Activated CD8-positive, alpha-beta T cell treated with anti-CD3 and anti-CD28 coated beads, Interleukin-2, amount 10 ng/mL, durations not matched to agents 7 days and 5 days (primary cell): ENCODE measurements around the gene TMEM53. TPM values are rescaled to one million over a fixed set of nuclear protein-coding genes. Genes with fewer than 3 reads are reported as not detected.

Experiments
- ATAC-seq: fragments of 150-1000 bp; cut with Tn5 transposase; one replicate; pipeline ENCODE4 v1.10.0; 2021; ENCODE audit warnings: moderate library complexity
- CTCF ChIA-PET: fragments of 350-600 bp; sonication (Branson Sonifier 250); formaldehyde crosslinking; loops from one replicate; lab custom pipeline; 2021; ENCODE audit warnings: antibody characterized with exemption; lab: Charles Lee
- POLR2A ChIA-PET: fragments of 350-600 bp; sonication (Branson Sonifier 250); formaldehyde crosslinking; loops from one replicate; lab custom pipeline; 2021; ENCODE audit warnings: antibody characterized with exemption; lab: Charles Lee
- DNase-seq: peaks from one replicate; pipeline ENCODE4 v3.0.0-alpha.2; 2020
- H3K27ac Mint-ChIP-seq: one replicate; pipeline ENCODE4 v1.8.0; 2021; ENCODE audit warnings: mild to moderate bottlenecking, mixed read lengths
- H3K27me3 Mint-ChIP-seq: one replicate; pipeline ENCODE4 v1.8.0; 2021; ENCODE audit warnings: low read depth, mixed read lengths
- H3K36me3 Mint-ChIP-seq: one replicate; pipeline ENCODE4 v1.8.0; 2021; ENCODE audit warnings: low read depth, mixed read lengths
- H3K4me1 Mint-ChIP-seq: one replicate; pipeline ENCODE4 v1.8.0; 2021; ENCODE audit warnings: low read depth, mixed read lengths
- H3K4me3 Mint-ChIP-seq: one replicate; pipeline ENCODE4 v1.8.0; 2021; ENCODE audit warnings: mild to moderate bottlenecking, mixed read lengths
- H3K9me3 Mint-ChIP-seq: one replicate; pipeline ENCODE4 v1.8.0; 2022; ENCODE audit warnings: mixed read lengths; ENCODE audit not compliant: insufficient read depth
- total RNA-seq, 2 experiments: library from RNA; stranded (reverse); gene quantifications; one replicate each; pipeline ENCODE4 v1.2.3, GENCODE V29; 2021

Gene TMEM53
- total RNA-seq, 2 experiments from 2014 or later: 4.0 to 4.6 TPM

DNA sequence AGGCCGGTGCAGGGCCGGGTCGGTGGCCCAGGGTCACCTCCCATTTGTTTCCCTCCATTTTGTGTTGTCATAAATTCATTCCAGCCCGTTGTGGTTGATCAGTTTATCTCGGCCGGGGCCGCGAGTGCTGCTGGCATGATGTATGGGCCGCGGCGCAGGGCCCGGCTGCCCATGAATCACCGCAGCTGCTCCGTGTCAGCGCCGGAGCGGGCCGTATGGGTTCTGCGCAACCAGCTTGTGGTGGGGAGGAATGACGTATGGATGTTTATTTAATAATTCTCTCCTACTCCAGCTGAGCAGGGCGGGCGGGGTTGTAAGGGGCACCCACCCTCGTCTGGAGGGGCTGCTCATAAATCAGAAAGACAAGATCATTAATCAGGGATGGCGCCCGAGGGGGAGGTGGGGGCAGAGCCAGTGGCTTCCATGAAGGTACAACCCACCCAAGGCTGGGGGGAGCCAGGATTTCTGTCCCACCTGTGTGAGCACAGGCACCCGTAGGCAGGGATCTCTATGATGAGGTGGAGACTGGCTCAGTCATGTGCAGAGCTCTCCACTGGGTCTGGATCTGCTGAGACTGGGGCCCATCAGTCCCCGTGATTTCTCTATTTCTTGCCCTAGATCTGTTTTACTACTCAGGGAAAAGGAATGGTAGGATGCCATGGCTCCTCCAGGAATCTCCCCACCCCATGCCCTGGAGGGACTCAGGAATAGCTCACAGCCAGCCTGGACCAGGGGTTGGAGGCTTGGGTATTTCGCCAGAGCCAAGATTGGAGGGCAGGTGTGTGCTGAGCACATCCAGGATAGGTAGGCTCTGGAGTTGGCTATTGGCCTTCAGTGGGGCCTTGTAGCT is 27.8 kb downstream of the TMEM53 start:
- ChIA-PET CTCF (interaction anchor here (0.8 to 1.6 kb wide), 4 partner anchors 13 to 99 kb away, joined by 3 to 7 read pairs (median 3); no protein-coding TSS in a partner anchor), POLR2A (interaction anchor here (1.0 to 2.4 kb wide), 3 partner anchors 10 to 18 kb away, joined by 4 to 15 read pairs (median 7); no protein-coding TSS in a partner anchor)

DNA sequence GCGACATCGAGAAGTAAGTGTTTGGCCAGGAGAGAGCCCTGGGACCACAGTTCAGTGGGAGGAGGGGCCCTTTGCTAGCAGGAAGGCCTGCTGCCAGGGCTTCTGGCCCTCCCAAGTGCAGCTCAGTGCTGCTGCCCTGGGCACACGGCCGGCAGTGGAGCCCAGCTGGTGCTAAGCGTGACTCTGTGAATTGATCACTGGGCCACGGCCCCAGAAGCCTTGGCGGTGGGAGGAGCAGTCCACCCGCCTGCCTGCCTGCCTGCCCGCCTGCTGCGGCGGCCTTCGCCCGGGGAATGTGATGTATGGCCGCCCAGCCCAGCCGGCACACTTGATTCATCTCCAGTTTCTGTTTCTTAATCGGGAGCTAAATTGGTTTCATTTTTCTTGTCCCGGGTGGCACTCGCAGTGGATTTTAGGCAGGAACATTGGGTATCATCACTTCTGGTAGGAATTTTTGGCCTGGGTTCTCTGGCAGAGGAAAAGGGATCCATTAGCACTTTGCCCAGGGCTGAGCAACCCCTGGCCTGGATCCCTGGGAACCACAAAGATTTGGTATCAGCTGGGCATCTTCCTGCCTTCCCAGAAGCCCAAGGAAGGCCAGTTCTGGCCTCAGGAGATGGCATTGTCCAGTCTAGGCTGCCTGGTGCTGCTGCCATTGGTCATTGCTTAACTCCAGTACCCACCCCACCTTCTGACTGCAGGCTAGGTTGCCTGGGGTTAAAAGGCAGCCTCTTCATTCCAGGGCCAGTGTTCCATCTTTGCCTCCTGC is 28.6 kb downstream of the TMEM53 start:
- no peak for ATAC-seq
- no peak for DNase-seq
- POLR2A ChIA-PET: no interaction called here
- Mint-ChIP-seq H3K4me1 (no peaks in the 10 kb centered on the region), H3K9me3 (no peaks in the 10 kb centered on the region), H3K27ac (no peak overlapping the region), H3K27me3 (no peaks in the 10 kb centered on the region), H3K36me3 (peaks cover 54% of the 10 kb centered on the region), H3K4me3 (no peak overlapping the region)
- CTCF ChIA-PET: interaction anchor here (1.6 kb wide), 1 partner anchor 12 kb away, joined by 3 read pairs; no protein-coding TSS in a partner anchor

More for the DNA sequence above, 27.8 kb downstream of the TMEM53 start:
- ATAC-seq: no peak
- Mint-ChIP-seq H3K27ac (no peak overlapping the region), H3K4me1 (no peaks in the 10 kb centered on the region), H3K9me3 (no peaks in the 10 kb centered on the region), H3K36me3 (peaks cover 48% of the 10 kb centered on the region), H3K27me3 (no peaks in the 10 kb centered on the region), H3K4me3 (no peak overlapping the region)
- DNase-seq: no peak

DNA sequence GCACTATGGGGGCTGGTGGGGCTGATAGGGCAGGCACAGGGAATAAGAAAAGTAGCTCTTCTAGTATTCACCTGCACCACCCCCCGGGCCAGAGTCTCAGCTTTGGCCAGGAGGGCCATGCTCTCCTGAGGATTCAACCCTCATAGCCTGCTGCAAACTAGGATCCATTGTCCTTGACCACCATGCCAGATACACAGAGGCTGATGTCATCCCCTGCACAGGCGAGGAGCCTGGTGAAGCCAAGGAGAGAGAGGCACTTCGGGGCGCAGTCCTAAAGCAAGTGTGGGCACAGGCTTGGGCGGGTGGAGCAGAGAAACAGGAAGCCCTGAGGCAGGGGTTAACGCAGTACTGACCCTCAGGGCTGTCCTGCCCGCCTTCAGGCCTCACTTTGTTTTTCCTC is 29.5 kb downstream of the TMEM53 start:
- ATAC-seq: no peak
- Mint-ChIP-seq H3K4me3 (no peak overlapping the region), H3K4me1 (no peaks in the 10 kb centered on the region), H3K36me3 (peaks cover 50% of the 10 kb centered on the region), H3K27ac (no peak overlapping the region), H3K9me3 (no peaks in the 10 kb centered on the region), H3K27me3 (no peaks in the 10 kb centered on the region)
- DNase-seq: no peak
- ChIA-PET POLR2A (interaction anchor here (1.0 kb wide), 1 partner anchor 13 kb away, joined by 5 read pairs; no protein-coding TSS in a partner anchor), CTCF (interaction anchor here (1.6 kb wide), 1 partner anchor 11 kb away, joined by 3 read pairs; no protein-coding TSS in a partner anchor)

DNA sequence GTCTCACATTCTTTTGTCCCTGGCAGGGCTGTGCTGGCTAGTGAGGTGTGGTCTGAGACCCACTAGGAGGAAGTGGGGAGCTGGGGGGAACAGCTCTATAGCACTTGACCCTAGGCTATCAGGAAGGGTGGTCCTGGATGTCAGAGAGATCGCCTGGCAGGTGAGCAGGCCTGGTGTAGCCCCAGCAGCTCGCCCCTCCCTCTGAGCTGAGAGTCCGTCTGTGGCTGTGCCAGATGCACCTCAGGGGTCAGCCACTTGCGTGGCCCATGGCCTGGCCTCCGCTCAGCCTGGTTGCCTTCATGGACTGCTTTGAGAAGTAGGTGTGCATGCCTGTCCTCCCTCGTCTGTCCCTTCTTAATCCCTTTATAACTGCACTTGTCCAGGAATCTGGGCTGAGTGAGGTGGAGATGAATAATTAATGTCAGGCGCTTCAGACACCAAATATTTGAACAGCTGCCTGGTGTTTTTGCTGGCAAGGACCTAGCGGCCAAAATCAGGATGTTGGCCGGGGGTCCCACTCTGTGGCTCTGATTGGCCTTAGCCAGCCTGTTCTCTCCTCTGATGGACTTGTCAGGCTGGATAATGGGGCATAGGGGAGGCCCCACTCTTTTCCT is 30.5 kb downstream of the TMEM53 start:
- Mint-ChIP-seq H3K27ac (peak overlapping the region; percentile 13), H3K4me1 (no peaks in the 10 kb centered on the region), H3K4me3 (no peak overlapping the region), H3K9me3 (no peaks in the 10 kb centered on the region), H3K36me3 (peaks cover 48% of the 10 kb centered on the region), H3K27me3 (no peaks in the 10 kb centered on the region)
- POLR2A ChIA-PET: interaction anchor here (4.4 kb wide), 1 partner anchor 12 kb away, joined by 31 read pairs; no protein-coding TSS in a partner anchor
- ATAC-seq (no peak), DNase-seq (no peak)
- CTCF ChIA-PET: no interaction called here

DNA sequence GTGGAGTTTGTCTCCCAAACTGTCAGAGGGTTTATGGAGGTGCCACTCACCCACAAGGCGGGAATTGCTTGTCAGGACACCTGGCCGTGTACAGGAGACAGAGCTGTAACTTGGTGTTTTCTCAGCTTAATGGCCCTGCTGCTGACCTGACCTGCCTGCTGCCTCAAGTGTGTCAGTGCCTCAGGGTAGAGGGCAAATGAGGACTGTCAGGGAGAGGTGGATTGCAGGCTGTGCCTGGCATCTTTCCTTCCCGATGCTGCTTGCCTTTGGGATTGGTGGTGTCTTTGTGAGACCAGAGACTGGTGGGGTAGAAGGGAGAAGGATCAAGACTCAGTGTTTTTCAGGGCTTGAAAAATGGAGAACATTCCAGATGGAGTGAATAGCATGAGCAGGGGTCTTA is 31.4 kb downstream of the TMEM53 start:
- Mint-ChIP-seq H3K4me3 (no peak overlapping the region), H3K27me3 (no peaks in the 10 kb centered on the region), H3K27ac (no peak overlapping the region), H3K36me3 (peaks cover 55% of the 10 kb centered on the region), H3K4me1 (no peaks in the 10 kb centered on the region), H3K9me3 (no peaks in the 10 kb centered on the region)
- ATAC-seq: no peak
- POLR2A ChIA-PET: interaction anchor here (0.7 to 4.4 kb wide), 5 partner anchors 9 to 79 kb away, joined by 3 to 31 read pairs (median 3); no protein-coding TSS in a partner anchor
- DNase-seq: no peak
- CTCF ChIA-PET: interaction anchor here (6.0 kb wide), 1 partner anchor 9 kb away, joined by 49 read pairs; no protein-coding TSS in a partner anchor

DNA sequence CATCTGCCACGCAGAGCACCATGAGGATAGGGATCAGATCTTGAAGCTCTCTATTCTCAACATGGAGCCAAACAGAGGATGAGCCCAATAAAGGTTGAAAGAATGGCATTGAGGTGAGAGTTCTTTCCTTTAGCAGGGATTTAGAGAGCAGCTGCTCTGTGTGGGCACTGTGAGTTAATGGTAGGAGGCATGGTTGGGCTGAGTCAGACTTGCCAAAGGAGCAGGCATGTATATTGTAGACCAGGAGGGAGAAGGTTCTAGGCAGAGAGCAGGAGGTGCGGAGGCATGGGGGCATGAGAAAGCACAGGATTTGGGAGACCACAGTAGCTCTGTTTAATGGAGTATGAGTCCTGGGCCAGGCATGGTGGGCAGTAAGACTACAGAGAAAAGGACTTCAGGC is 32.0 kb downstream of the TMEM53 start:
- peak overlapping the region; percentile 9 for H3K27ac Mint-ChIP-seq
- peaks cover 58% of the 10 kb centered on the region for H3K36me3 Mint-ChIP-seq
- no peak overlapping the region for H3K4me3 Mint-ChIP-seq
- ChIA-PET POLR2A (interaction anchor here (0.7 to 4.4 kb wide), 5 partner anchors 8 to 80 kb away, joined by 3 to 31 read pairs (median 3); no protein-coding TSS in a partner anchor), CTCF (interaction anchor here (6.0 kb wide), 1 partner anchor 10 kb away, joined by 49 read pairs; no protein-coding TSS in a partner anchor)
- H3K4me1 Mint-ChIP-seq: no peaks in the 10 kb centered on the region
- H3K27me3 Mint-ChIP-seq: no peaks in the 10 kb centered on the region
- DNase-seq: no peak
- no peaks in the 10 kb centered on the region for H3K9me3 Mint-ChIP-seq
- no peak for ATAC-seq

DNA sequence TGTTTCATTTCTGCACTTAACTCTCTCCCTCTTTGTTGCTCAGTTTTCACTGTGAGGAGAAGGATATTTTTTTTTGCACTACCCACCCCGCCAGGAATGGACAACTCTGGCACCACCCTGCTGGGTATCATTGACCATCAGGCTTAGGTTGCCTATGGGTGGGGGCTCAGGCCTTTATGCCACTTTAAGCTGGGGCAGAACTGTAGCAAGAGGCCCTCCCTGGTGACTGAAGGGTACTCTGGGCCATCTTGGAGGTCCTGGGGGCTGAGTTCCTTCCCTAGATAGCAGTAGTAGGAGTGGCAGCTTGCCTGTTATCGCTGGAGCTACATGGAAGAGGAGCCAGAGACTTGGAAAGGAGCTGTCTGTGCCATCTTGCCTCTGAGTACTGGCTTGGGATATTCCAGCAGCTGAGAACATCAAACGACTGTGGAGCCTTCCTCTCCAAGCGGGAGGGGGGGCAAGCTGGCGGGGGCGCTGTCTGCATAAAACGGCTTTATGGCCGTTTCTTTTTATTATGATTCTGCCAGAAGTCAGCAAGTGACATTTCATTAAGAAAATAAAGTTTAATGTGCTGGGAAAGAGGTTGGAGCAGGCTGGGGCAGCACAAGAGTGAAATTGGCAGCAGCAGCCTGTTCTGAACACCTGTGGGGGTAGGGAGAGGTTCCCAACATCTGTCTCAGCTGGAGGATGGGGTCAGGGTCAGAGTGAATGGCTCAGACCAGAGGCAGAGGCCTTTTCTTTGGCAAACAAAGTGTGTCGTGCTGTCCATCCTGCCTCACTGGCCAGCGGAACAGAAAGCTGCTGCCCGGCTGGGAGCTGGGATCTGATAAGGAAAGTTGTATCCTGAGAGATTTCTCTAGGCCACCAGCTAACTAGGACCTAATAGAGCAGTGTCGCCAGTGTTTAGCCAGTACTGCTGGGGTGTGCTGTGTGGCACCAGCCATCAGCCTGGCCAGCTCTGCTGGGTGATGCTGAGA is 32.9 kb downstream of the TMEM53 start:
- Mint-ChIP-seq H3K36me3 (peaks cover 58% of the 10 kb centered on the region), H3K4me3 (no peak overlapping the region), H3K27me3 (no peaks in the 10 kb centered on the region), H3K9me3 (no peaks in the 10 kb centered on the region), H3K4me1 (no peaks in the 10 kb centered on the region), H3K27ac (no peak overlapping the region)
- ATAC-seq (no peak), DNase-seq (no peak)
- ChIA-PET POLR2A (interaction anchor here (4.4 kb wide), 1 partner anchor 10 kb away, joined by 31 read pairs; no protein-coding TSS in a partner anchor), CTCF (interaction anchor here (6.0 kb wide), 1 partner anchor 11 kb away, joined by 49 read pairs; no protein-coding TSS in a partner anchor)

DNA sequence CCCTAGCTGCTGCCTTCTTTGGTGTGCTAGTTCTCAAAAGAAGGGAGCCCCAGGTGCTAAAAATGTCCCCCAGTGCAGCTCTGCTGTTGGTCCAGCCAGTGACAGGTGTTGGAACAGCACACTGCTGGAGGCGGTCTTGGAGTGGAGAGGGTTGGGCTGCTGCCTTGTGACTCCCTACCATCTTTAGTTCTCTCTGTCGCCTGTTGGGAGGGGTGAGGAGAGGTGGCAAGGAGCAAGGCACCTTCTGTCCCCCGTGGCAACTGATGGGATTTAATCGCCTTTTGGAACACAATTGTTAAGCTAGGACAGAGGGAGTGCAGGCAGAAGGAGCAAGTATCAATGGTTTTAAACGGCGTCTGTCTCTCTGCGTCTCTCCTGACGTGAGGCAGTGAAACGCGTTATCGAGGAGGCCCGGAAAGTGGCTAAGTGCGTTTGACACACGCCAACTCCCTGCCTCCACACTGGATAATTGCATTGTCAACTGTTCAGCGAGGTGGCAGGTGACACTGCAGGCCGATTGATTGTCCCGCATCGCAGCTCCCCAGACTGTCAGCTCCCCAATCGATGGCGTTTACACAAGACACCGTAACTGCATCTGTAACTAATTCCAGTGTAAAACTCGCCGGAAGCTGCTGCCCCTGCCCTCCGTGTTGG is 34.0 kb downstream of the TMEM53 start:
- POLR2A ChIA-PET: interaction anchor here (0.6 to 4.4 kb wide), 2 partner anchors 9 to 1282 kb away, joined by 3 to 31 read pairs; partner anchors contain the start of gene CDC20
- H3K27ac Mint-ChIP-seq: no peak overlapping the region

DNA sequence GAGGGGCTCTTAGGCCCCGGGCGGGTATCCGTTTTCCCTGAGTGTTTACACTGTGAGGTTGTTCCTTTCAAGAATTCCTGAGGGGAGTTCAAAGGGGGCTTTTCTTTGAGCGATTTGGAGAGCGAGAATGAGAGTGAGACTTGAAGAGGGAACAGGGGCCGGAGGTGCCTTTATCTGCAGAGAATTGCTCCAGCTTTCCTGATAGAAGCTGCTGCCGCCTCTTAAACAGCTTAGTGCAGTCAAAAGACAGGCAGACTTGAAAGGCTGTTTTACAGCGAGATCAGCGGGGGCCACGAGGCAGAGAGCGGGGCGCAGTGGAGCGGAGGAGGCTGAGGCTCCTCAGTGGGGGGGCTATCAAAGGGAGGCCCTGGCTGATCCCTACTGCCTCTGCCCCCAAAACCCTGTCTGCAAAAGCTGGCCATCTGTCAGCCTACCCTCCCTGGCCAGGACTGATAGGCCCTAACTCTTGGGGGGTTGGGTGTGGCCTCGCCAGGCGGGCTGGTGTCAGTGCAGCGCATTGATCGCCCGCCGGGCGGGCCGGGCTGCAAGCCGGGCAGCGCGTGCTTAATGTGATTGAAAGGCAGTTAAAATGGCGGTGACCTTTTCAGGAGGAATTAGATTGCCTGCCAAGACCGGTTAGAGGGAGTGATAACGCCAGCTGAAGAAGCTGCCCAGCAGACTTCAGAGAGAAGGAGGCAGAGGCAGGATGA is 36.4 kb downstream of the TMEM53 start:
- POLR2A ChIA-PET: no interaction called here
- peaks cover 17% of the 10 kb centered on the region for H3K4me1 Mint-ChIP-seq
- H3K9me3 Mint-ChIP-seq: no peaks in the 10 kb centered on the region
- peaks cover 55% of the 10 kb centered on the region for H3K36me3 Mint-ChIP-seq
- no peak for ATAC-seq
- peak overlapping the region; percentile 27 for H3K27ac Mint-ChIP-seq
- no peaks in the 10 kb centered on the region for H3K27me3 Mint-ChIP-seq
- no peak overlapping the region for H3K4me3 Mint-ChIP-seq
- CTCF ChIA-PET: interaction anchor here (6.0 kb wide), 1 partner anchor 14 kb away, joined by 49 read pairs; no protein-coding TSS in a partner anchor
- no peak for DNase-seq

More for the DNA sequence above, 34.0 kb downstream of the TMEM53 start:
- H3K9me3 Mint-ChIP-seq: no peaks in the 10 kb centered on the region
- H3K4me1 Mint-ChIP-seq: no peaks in the 10 kb centered on the region
- H3K4me3 Mint-ChIP-seq: no peak overlapping the region
- H3K36me3 Mint-ChIP-seq: peaks cover 63% of the 10 kb centered on the region
- ATAC-seq: no peak
- no peaks in the 10 kb centered on the region for H3K27me3 Mint-ChIP-seq
- CTCF ChIA-PET: interaction anchor here (6.0 kb wide), 1 partner anchor 12 kb away, joined by 49 read pairs; no protein-coding TSS in a partner anchor
- no peak for DNase-seq
